PFSK-1 (cell line): ENCODE data around the gene LBHD1.

Experiments
- FOXP2 ChIP-seq: optimal IDR thresholded peaks from 2 replicates; pipeline ENCODE3; 2011; ENCODE audit warnings: borderline replicate concordance, control low read depth, inconsistent platforms; ENCODE audit not compliant: insufficient read depth; ENCODE audit errors: extremely low read length, extremely low read depth
- POLR2AphosphoS5 ChIP-seq: IDR thresholded peaks from 2 replicates; pipeline ENCODE4 v1.6.1; 2012; ENCODE audit warnings: low read depth, mild to moderate bottlenecking, control low read depth, low read length, moderate library complexity
- REST ChIP-seq, 2 experiments: IDR thresholded peaks; 2 replicates each; pipeline versions ENCODE4 v1.6.1 to v1.8.0; 2011 to 2012; ENCODE audit warnings: low read depth in 2 of 2, low read length in 2 of 2, control low read depth in 1 of 2, inconsistent platforms in 1 of 2, mild to moderate bottlenecking in 1 of 2, moderate library complexity in 1 of 2; ENCODE audit not compliant: insufficient read depth in 1 of 2
- SIN3A ChIP-seq: IDR thresholded peaks from 2 replicates; pipeline ENCODE4 v1.6.1; 2012; ENCODE audit warnings: mild to moderate bottlenecking, low read length, moderate library complexity, borderline replicate concordance; ENCODE audit not compliant: insufficient read depth
- TAF1 ChIP-seq: IDR thresholded peaks from 2 replicates; pipeline ENCODE4 v1.6.1; 2012; ENCODE audit warnings: low read length, control low read depth, borderline replicate concordance; ENCODE audit not compliant: insufficient read depth

Gene LBHD1

DNA sequence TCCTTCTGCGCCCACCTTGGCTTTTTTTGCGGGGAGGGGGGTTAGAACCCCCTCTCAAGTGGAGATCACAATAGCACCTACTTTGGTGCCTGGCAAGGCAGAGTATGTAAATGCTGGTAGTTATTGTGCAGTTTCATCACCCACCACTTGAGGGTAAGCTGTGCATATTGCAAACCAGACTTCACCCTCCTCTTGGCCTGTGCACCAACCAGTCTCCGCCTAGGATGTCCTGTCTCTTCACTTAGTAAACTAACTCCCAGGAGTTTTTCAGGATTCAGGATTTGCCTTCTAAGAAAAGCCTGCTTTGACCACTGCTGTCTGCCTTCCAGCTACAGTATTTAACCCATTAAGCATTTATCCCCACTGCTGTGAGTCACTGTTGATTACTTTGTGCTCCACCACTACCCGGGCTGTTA, 8.8 kb upstream of the LBHD1 start:
- TF ChIP-seq REST (IDR thresholded peaks at IDR 0.05; ENCODE audit: insufficient read depth in 1 of 2, low read depth in 2 of 2, low read length in 2 of 2) = no peak
- TF ChIP-seq SIN3A = no peak

DNA sequence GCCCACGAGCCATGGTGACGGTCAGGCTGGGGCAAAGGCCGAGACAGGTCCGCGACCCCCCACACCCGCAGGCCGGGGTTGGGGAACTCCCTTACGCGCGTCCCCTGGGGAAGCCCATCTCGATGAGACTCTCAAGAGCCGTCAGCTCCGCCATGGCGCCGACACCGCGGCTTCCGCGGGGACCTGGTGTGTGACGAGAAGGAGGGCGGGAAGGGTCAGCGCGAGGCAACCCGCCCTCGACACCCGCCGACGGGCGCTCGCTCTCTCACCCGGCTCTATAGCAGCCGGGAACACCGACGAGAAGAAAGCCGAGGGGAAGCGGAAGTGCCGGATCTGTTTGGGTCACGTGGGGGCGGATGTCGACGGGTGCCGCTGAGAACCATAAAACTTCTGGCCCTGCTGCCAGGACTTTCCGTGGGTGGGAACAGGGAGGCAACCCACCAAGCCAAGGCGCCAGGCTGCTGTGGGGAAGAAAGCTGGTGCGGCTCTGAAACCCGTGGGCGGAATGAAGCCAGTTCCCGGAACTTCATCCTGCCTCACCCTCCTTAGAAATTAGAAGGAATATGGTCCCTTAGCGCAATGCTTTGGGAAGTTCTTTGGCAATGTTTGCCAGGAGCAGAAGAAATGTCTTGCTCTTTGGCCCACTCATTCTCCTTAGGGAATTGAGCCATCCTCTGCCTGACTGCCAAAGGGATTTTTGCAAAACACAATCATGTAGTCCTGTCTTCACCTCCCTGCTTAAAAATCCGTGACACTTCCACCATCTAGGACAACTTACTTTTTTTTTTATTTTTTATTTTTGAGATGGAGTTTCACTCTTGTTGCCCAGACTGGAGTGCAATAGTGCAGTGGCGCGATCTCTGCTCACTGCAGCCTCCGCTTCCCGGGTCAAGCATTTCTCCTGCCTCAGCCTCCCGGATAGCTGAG, 7.0 kb upstream of the LBHD1 start, which contains the start of gene UBXN1:
Gene UBXN1 (minus strand): TSS at position 304 of the 927 bp plus-strand sequence. CDS start 150 bp downstream, at position 154.
- TF ChIP-seq POLR2AphosphoS5 = peak; percentile 72
- TF ChIP-seq SIN3A = peak; percentile 82; the same call in 1 of the 2 replicates
- peak; percentile 23 for TF ChIP-seq FOXP2
- TF ChIP-seq REST (IDR thresholded peaks at IDR 0.05; ENCODE audit: insufficient read depth in 1 of 2, low read depth in 2 of 2, low read length in 2 of 2) = peak in 1 of 2 experiments; percentile 73; a peak in 2 of 4 replicates
- TF ChIP-seq TAF1 = peak; percentile 60; the same call in 1 of the 2 replicates

DNA sequence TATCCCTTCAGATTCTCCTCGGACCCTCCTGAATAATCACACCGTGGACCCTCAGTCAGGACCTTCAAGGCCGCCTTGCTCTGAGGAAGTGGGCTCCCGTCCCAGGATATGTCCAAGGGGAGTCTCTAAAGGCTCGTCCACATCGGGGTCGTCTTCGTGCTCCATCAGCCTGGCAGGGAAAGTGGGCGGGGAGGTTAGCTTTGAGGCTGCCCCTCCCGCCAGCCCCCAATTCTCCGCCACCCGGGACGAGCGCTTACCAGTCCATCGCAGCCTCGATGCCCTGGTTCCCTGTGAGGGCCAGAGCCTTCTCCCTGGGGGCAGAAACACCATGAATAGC, 6.3 kb upstream of the LBHD1 start:
- no peak for TF ChIP-seq POLR2AphosphoS5
- TF ChIP-seq TAF1 = no peak
- no peak for TF ChIP-seq SIN3A
- no peak for TF ChIP-seq FOXP2
- no peak for TF ChIP-seq REST (IDR thresholded peaks at IDR 0.05; ENCODE audit: insufficient read depth in 1 of 2, low read depth in 2 of 2, low read length in 2 of 2)

DNA sequence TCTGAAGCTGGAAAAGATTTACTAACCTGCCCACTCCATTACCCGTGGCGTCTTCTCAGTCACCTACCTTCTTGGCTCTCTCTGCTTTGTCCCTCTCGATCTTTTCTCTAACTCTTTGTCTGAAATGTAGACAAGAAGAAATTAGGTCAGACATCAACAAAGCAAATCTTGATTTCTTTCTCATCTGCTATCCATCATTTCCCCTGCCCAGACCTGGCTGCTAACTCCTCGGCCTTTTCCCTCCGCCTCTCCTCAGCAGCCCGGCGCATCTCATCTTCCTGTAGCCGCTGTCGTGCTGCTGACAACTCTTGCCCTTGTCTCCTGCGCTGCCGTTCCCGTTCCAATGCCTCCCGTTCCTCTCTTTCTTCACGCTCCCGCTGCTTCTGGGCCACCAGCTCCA, 5.6 kb upstream of the LBHD1 start:
- TF ChIP-seq TAF1 = no peak
- no peak for TF ChIP-seq FOXP2
- no peak for TF ChIP-seq SIN3A
- no peak for TF ChIP-seq POLR2AphosphoS5
- no peak for TF ChIP-seq REST (IDR thresholded peaks at IDR 0.05; ENCODE audit: insufficient read depth in 1 of 2, low read depth in 2 of 2, low read length in 2 of 2)

- no peak for TF ChIP-seq SIN3A
- no peak for TF ChIP-seq REST (IDR thresholded peaks at IDR 0.05; ENCODE audit: insufficient read depth in 1 of 2, low read depth in 2 of 2, low read length in 2 of 2)
Measured at GRCh38 chr11:62677156-62677555, 5.1 kb upstream of the LBHD1 start.
